ENCODE data around the gene ARHGEF16.
A peak's percentile ranks its signal among the peaks of the same experiment; 100 is the strongest.

The ARHGEF16 gene

GRCh38 chr1:3519301-3519885 lies 64.9 kb downstream of the ARHGEF16 start:
- H3K36me3 ChIP-seq: no peaks in the 10 kb centered on the region; the same call in 1 of the 2 replicates
- H3K4me3 ChIP-seq (ENCODE audit: low read depth, low read length): no peak overlapping the region
- TF ChIP-seq CTCF (IDR thresholded peaks at IDR 0.05; ENCODE audit: low read depth, low read length): no peak
- no peak for DNase-seq
- H3K9me3 ChIP-seq (ENCODE audit: severe bottlenecking): no peaks in the 10 kb centered on the region
- H3K27me3 ChIP-seq (ENCODE audit: insufficient read depth, low read depth, severe bottlenecking): no peaks in the 10 kb centered on the region
- no peak overlapping the region for H3K27ac ChIP-seq

- Histone ChIP-seq H3K36me3 (no peaks in the 10 kb centered on the region; the same call in 1 of the 2 replicates), H3K27ac (peak overlapping the region; percentile 68), H3K9me3 (ENCODE audit: severe bottlenecking) (no peaks in the 10 kb centered on the region), H3K27me3 (ENCODE audit: insufficient read depth, low read depth, severe bottlenecking) (no peaks in the 10 kb centered on the region), H3K4me3 (ENCODE audit: low read depth, low read length) (no peak overlapping the region)
- no peak for TF ChIP-seq CTCF (IDR thresholded peaks at IDR 0.05; ENCODE audit: low read depth, low read length)
- no peak for DNase-seq
Observed at GRCh38 chr1:3520419-3521378, 66.2 kb downstream of the ARHGEF16 start.

- TF ChIP-seq CTCF (IDR thresholded peaks at IDR 0.05; ENCODE audit: low read depth, low read length): no peak
- Histone ChIP-seq H3K27ac (peak overlapping the region; percentile 68), H3K27me3 (ENCODE audit: insufficient read depth, low read depth, severe bottlenecking) (no peaks in the 10 kb centered on the region), H3K9me3 (ENCODE audit: severe bottlenecking) (no peaks in the 10 kb centered on the region), H3K4me3 (ENCODE audit: low read depth, low read length) (no peak overlapping the region), H3K36me3 (no peaks in the 10 kb centered on the region; the same call in 1 of the 2 replicates)
- peak; percentile 52 for DNase-seq
Observed at GRCh38 chr1:3521426-3521825, 67.0 kb downstream of the ARHGEF16 start.

GRCh38 chr1:3522112-3522511 lies 67.6 kb downstream of the ARHGEF16 start:
- Histone ChIP-seq H3K9me3 (ENCODE audit: severe bottlenecking) (no peaks in the 10 kb centered on the region), H3K4me3 (ENCODE audit: low read depth, low read length) (no peak overlapping the region), H3K27me3 (ENCODE audit: insufficient read depth, low read depth, severe bottlenecking) (no peaks in the 10 kb centered on the region), H3K36me3 (no peaks in the 10 kb centered on the region; the same call in 1 of the 2 replicates), H3K27ac (peak overlapping the region; percentile 68)
- no peak for DNase-seq
- TF ChIP-seq CTCF (IDR thresholded peaks at IDR 0.05; ENCODE audit: low read depth, low read length): no peak

GRCh38 chr1:3522564-3523265 lies 68.2 kb downstream of the ARHGEF16 start:
- no peaks in the 10 kb centered on the region; the same call in 1 of the 2 replicates for H3K36me3 ChIP-seq
- DNase-seq: peak; percentile 67
- H3K4me3 ChIP-seq (ENCODE audit: low read depth, low read length): no peak overlapping the region
- H3K27ac ChIP-seq: peak overlapping the region; percentile 68
- no peak for TF ChIP-seq CTCF (IDR thresholded peaks at IDR 0.05; ENCODE audit: low read depth, low read length)
- no peaks in the 10 kb centered on the region for H3K9me3 ChIP-seq (ENCODE audit: severe bottlenecking)
- H3K27me3 ChIP-seq (ENCODE audit: insufficient read depth, low read depth, severe bottlenecking): no peaks in the 10 kb centered on the region
